Lung (tissue), 12 donors: ENCODE data around the gene RASD1. TPM values are rescaled to one million over a fixed set of nuclear protein-coding genes. Genes with fewer than 3 reads are reported as not detected.

ENCODE experiments used
- ATAC-seq: fragments of 200-7000 bp; cut with Tn5 transposase; one replicate; pipeline ENCODE4 v1.9.1; 2020; ENCODE audit warnings: moderate number of reproducible peaks; ENCODE audit not compliant: insufficient read depth, low FRiP score
- DNase-seq, 3 donors: peaks; one replicate each; pipeline ENCODE4 v3.0.0-alpha.2; 2013 to 2017
- H3K27ac ChIP-seq, 2 donors: one replicate each; pipeline ENCODE4 v1.5.1; 2013; ENCODE audit warnings: mild to moderate bottlenecking in 2 of 2, moderate library complexity in 2 of 2, control low read depth in 1 of 2, inconsistent platforms in 1 of 2, low read depth in 1 of 2, low read length in 1 of 2
- H3K27me3 ChIP-seq, 3 donors: one replicate each; pipeline ENCODE4 v1.5.1; 2013; ENCODE audit warnings: low read length in 2 of 3; ENCODE audit not compliant: control insufficient read depth in 3 of 3, insufficient read depth in 3 of 3
- H3K36me3 ChIP-seq, 4 donors: one replicate each; pipeline ENCODE4 v1.5.1; 2013; ENCODE audit warnings: low read length in 4 of 4, mild to moderate bottlenecking in 1 of 4, moderate library complexity in 1 of 4; ENCODE audit not compliant: control insufficient read depth in 4 of 4, insufficient read depth in 4 of 4
- H3K4me1 ChIP-seq, 5 donors: one replicate each; pipeline ENCODE4 v1.5.1; 2013; ENCODE audit warnings: low read length in 5 of 5, mild to moderate bottlenecking in 2 of 5, moderate library complexity in 1 of 5; ENCODE audit not compliant: control insufficient read depth in 5 of 5, insufficient read depth in 5 of 5
- H3K4me3 ChIP-seq: one replicate; pipeline ENCODE4 v1.5.1; 2013; ENCODE audit warnings: mild to moderate bottlenecking, control low read depth, moderate library complexity
- H3K9ac ChIP-seq, 2 donors: one replicate each; pipeline ENCODE4 v1.5.1; 2013; ENCODE audit warnings: low read length in 2 of 2, control low read depth in 1 of 2; ENCODE audit not compliant: insufficient read depth in 1 of 2
- H3K9me3 ChIP-seq, 4 donors: one replicate each; pipeline ENCODE4 v1.5.1; 2013; ENCODE audit warnings: low read length in 3 of 4, mild to moderate bottlenecking in 1 of 4, moderate library complexity in 1 of 4; ENCODE audit not compliant: control insufficient read depth in 4 of 4, insufficient read depth in 3 of 4
- WGBS, 2 donors: extraction: QIAGEN DNeasy Blood & Tissue Kit; methylation state at CpG; one replicate each; pipeline ENCODE4 v1.1.7; 2013; 5-methylcytosine and 5-hydroxymethylcytosine counted together
- polyA plus RNA-seq, 2 donors: library from polyadenylated mRNA; stranded (reverse); fragments of 200-250 nt; gene quantifications; one replicate each; pipeline ENCODE4 v1.2.1, GENCODE V29; 2013
- total RNA-seq, 2 donors: library from RNA; depleted of rRNA in 1 of 2; stranded (reverse); fragments of >200 nt in 1 of 2; gene quantifications; one replicate each; pipeline ENCODE4 v1.2.1, GENCODE V29; 2014 to 2021
- TF ChIP-seq, protein P1 (sequence below): IDR thresholded peaks from 2 replicates; pipeline ENCODE4 v1.5.1; 2012; ENCODE audit warnings: mild to moderate bottlenecking; ENCODE audit errors: control extremely low read depth, extremely low read depth
- donor health status: control.
- donor health status: control.
- donor health status: Bipolar disorder and iron deficiency.
- donor health status: healthy.
- donor health status: DM: yes; HTN: yes; CAD: no.

Gene RASD1
- total and polyA plus RNA-seq, 4 donors: 3.8 to 53.8 (median 12.4) TPM

DNA sequence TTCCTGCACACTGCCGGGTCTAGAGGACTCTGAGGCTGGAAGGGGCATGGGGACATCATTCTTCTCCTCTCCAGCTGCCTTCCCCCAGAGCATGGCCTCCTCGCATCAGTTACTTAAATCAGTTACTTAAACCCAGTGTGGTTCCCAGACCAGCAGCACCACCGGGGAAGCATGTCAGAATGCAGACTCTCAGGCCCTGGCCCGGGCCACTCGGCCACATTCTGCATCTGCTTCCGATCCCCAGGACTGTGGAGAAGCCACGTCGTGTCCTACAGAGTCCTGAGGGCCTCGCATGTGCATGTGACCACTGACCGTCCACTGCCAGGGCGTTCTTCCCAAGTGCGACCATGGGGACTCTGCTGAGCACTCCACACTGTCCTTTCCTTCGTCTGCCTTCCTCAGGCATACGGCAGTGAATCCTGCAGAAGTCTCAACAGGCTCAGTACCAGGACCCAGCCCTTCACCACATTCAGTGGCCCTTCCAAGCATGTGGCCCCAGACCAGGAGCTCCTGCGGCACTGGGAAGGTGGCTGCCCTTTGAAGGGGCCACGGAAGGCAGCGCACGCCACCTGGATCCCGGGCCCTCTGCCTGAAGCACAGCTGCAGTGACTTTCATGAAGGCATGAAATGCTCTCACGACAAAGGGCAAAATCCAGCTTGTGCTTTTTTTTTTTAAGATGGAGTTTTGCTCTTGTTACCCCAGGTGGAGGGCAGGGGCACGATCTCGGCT lies 46.9 kb upstream of the RASD1 start:
- Histone ChIP-seq H3K4me1 (peaks cover 0 to 14% (median 10%) of the 10 kb centered on the region in 5 donors), H3K9me3 (no peaks in the 10 kb centered on the region), H3K9ac (no peak overlapping the region), H3K4me3 (no peak overlapping the region), H3K27me3 (no peaks in the 10 kb centered on the region), H3K27ac (no peak overlapping the region), H3K36me3 (no peaks in the 10 kb centered on the region)
- WGBS, 2 donors: 96% methylated on average over 22 of the region's 22 CpGs
- TF ChIP-seq, protein P1, sequence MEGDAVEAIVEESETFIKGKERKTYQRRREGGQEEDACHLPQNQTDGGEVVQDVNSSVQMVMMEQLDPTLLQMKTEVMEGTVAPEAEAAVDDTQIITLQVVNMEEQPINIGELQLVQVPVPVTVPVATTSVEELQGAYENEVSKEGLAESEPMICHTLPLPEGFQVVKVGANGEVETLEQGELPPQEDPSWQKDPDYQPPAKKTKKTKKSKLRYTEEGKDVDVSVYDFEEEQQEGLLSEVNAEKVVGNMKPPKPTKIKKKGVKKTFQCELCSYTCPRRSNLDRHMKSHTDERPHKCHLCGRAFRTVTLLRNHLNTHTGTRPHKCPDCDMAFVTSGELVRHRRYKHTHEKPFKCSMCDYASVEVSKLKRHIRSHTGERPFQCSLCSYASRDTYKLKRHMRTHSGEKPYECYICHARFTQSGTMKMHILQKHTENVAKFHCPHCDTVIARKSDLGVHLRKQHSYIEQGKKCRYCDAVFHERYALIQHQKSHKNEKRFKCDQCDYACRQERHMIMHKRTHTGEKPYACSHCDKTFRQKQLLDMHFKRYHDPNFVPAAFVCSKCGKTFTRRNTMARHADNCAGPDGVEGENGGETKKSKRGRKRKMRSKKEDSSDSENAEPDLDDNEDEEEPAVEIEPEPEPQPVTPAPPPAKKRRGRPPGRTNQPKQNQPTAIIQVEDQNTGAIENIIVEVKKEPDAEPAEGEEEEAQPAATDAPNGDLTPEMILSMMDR: no peak
- DNase-seq (no peak), ATAC-seq (no peak)

DNA sequence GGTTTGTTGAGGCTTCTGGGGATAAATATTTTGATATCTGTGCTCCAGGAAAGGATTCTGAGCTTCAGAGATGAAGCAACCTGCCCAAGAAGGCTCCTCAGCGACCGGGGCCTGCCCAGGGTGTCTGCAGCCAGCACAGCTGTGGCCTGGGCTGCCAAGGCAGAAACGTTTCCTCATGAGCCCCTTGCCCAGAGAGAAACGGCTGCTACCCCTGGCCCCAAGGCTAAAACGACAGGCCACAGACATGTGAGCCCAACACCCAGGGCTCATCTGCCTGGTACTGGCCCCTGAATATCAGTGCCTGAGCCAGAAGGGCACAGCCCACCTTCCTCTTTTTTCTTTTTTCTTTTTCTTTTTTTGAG lies 45.4 kb upstream of the RASD1 start:
- TF ChIP-seq, protein P1: no peak
- Histone ChIP-seq H3K4me1 (peaks cover 0 to 20% (median 13%) of the 10 kb centered on the region in 5 donors), H3K36me3 (no peaks in the 10 kb centered on the region), H3K9ac (no peak overlapping the region), H3K27ac (no peak overlapping the region), H3K9me3 (no peaks in the 10 kb centered on the region), H3K27me3 (no peaks in the 10 kb centered on the region), H3K4me3 (no peak overlapping the region)
- ATAC-seq: no peak
- DNase-seq: no peak
- WGBS, 2 donors: 73 to 84% methylated on average over 5 of the region's 5 CpGs

DNA sequence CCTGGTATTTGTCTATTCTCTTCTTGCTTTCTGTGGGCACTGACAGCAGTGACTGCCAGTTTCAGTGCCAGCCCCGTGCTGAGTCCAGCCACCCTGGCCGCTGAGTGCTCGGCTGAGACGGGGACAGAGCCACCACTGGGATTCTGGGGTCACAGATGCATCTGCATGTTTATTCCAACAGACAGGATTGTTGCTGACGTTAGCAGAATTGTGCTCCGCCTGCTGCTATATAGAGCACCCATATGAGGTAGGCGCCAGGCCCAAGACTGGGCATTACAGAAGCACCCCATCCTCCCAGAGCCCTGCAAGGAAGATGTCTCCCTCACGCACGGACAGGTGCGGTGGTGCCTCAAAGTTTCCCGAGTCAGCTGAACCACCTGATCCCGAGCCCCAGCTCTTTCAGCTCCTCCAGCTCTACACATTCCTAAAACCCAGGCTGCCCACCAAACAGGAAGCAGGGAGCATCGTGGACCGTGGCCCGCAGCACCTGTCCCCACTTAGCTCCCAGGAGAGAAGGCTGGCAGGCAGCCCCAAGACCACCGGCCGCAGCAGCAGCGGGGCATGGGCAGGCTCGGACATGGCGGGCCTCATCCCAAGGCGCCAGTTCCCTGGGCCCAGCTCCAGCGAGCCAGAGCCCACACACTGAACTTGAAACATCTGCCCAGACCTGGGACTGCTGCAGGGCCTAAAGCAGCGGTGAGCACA lies 44.9 kb upstream of the RASD1 start:
- Histone ChIP-seq H3K36me3 (no peaks in the 10 kb centered on the region), H3K9ac (no peak overlapping the region), H3K4me1 (peaks cover 0 to 20% (median 14%) of the 10 kb centered on the region in 5 donors), H3K4me3 (no peak overlapping the region), H3K27ac (no peak overlapping the region), H3K9me3 (no peaks in the 10 kb centered on the region), H3K27me3 (no peaks in the 10 kb centered on the region)
- WGBS, 2 donors: 84 to 86% methylated on average over 23 of the region's 23 CpGs
- ATAC-seq: no peak
- TF ChIP-seq, protein P1: no peak
- no peak for DNase-seq
